HepG2 (cell line): ENCODE measurements around the gene SCGB1D2. TPM values are rescaled to one million over a fixed set of nuclear protein-coding genes. Genes with fewer than 3 reads are reported as not detected.
A peak's percentile ranks its signal among the peaks of the same experiment; 100 is the strongest.

Experiments
- ATAC-seq: fragments of 200-7000 bp; cut with Tn5 transposase; 3 replicates; pipeline ENCODE4 v1.9.1; 2020; ENCODE audit warnings: mild to moderate bottlenecking, moderate library complexity
- BruUV-seq: library from RNA; stranded (reverse); fragments of 400-500 nt; replicated peaks from 2 replicates; lab custom pipeline; 2021; lab: Mats Ljungman, UMichigan
- CTCF ChIA-PET: fragments of 300-600 bp; formaldehyde crosslinking; extraction: SDS; loops from one replicate; lab custom pipeline; 2021; ENCODE audit warnings: low total read pairs, inconsistent platforms, low intra/inter-chr PET ratio; lab: Yijun Ruan, JAX
- POLR2A ChIA-PET: fragments of 350-600 bp; sonication (Branson Sonifier 250); formaldehyde crosslinking; loops from one replicate; lab custom pipeline; 2020; ENCODE audit warnings: antibody characterized with exemption, inconsistent platforms; lab: Yijun Ruan, JAX
- DNase-seq: peaks from one replicate; pipeline ENCODE4 v3.0.0-alpha.2; 2015; ENCODE audit warnings: low spot score
- FAIRE-seq: peaks from 3 replicates; lab custom pipeline; 2011; peaks lifted over from hg19 to GRCh38; lab: Jason Lieb, UNC
- H2AFZ ChIP-seq: one replicate; pipeline ENCODE4 v1.6.1; 2011; ENCODE audit warnings: low read length, inconsistent platforms
- H3K27ac ChIP-seq: fragments of 300-600 bp; 3 replicates; pipeline ENCODE4 v1.8.0; 2011; ENCODE audit warnings: mixed run types, mild to moderate bottlenecking, mixed read lengths, low read length, inconsistent platforms; ENCODE audit not compliant: insufficient read depth; ENCODE audit errors: extremely low read length
- H3K27me3 ChIP-seq, 2 experiments: fragments of 200-600 bp in 1 of 2; 2 replicates in 1 of 2; 3 replicates in 1 of 2; pipeline versions ENCODE4 v1.6.0 to v1.8.0; 2011; ENCODE audit warnings: low read length in 2 of 2, mild to moderate bottlenecking in 2 of 2, moderate library complexity in 2 of 2, inconsistent platforms in 1 of 2; ENCODE audit not compliant: insufficient read depth in 2 of 2, control insufficient read depth in 1 of 2
- H3K36me3 ChIP-seq, 2 experiments: fragments of 200-600 bp in 1 of 2; replicated peaks in 1 of 2; 2 replicates in 1 of 2; 3 replicates in 1 of 2; pipeline versions ENCODE4 v1.5.1 to v1.8.0; 2011; ENCODE audit warnings: low read length in 2 of 2, inconsistent platforms in 1 of 2; ENCODE audit not compliant: insufficient read depth in 2 of 2, control insufficient read depth in 1 of 2
- H3K4me1 ChIP-seq: 2 replicates; pipeline ENCODE4 v1.5.1; 2012; ENCODE audit warnings: low read length, inconsistent platforms; ENCODE audit not compliant: insufficient read depth
- H3K4me2 ChIP-seq: 2 replicates; pipeline ENCODE4 v1.6.0; 2011; ENCODE audit warnings: low read depth, low read length, inconsistent platforms
- H3K4me3 ChIP-seq, 3 experiments: fragments of 200-600 bp in 1 of 3; sonication (generic), shearing (Covaris generic) in 1 of 3; replicated peaks in 1 of 3; 2 replicates each; pipeline ENCODE4 v1.5.1; 2011 to 2016; ENCODE audit warnings: low read length in 3 of 3, inconsistent platforms in 2 of 3, low read depth in 2 of 3, mild to moderate bottlenecking in 2 of 3, control low read depth in 1 of 3, mixed read lengths in 1 of 3; ENCODE audit not compliant: insufficient read depth in 1 of 3
- H3K79me2 ChIP-seq: one replicate; pipeline ENCODE4 v1.6.1; 2011; ENCODE audit warnings: low read length, inconsistent platforms; ENCODE audit not compliant: insufficient read depth
- H3K9ac ChIP-seq: 2 replicates; pipeline ENCODE4 v1.6.0; 2011; ENCODE audit warnings: mild to moderate bottlenecking, low read depth, low read length, inconsistent platforms; ENCODE audit not compliant: insufficient read depth
- H3K9me3 ChIP-seq: 2 replicates; pipeline ENCODE4 v1.5.1; 2012; ENCODE audit warnings: mild to moderate bottlenecking, low read length
- H4K20me1 ChIP-seq: 2 replicates; pipeline ENCODE4 v1.6.0; 2011; ENCODE audit warnings: inconsistent platforms, mild to moderate bottlenecking, low read length, moderate library complexity; ENCODE audit not compliant: insufficient read depth
- ARID2 ChIP-seq: sonication (generic); formaldehyde crosslinking; IDR thresholded peaks from 2 replicates; pipeline ENCODE4 v1.8.1; 2022; ENCODE audit warnings: mild to moderate bottlenecking, missing genetic modification reagents, borderline replicate concordance
- CTCF ChIP-seq: sonication (generic); formaldehyde crosslinking; IDR thresholded peaks from 2 replicates; pipeline ENCODE4 v1.5.0; 2020; ENCODE audit warnings: mild to moderate bottlenecking, missing genetic modification reagents, moderate library complexity
- KLF12 ChIP-seq: sonication (generic); formaldehyde crosslinking; IDR thresholded peaks from 2 replicates; pipeline ENCODE4 v1.4.0; 2020; ENCODE audit warnings: missing genetic modification reagents, borderline replicate concordance
- POLR2AphosphoS5 ChIP-seq: IDR thresholded peaks from 2 replicates; pipeline ENCODE4 v1.6.1; 2012; ENCODE audit warnings: low read depth, low read length
- RAD21 ChIP-seq: fragments of 450-650 bp; formaldehyde crosslinking; IDR thresholded peaks from 2 replicates; pipeline ENCODE4 v1.5.0; 2020; ENCODE audit warnings: mild to moderate bottlenecking
- SMC3 ChIP-seq: IDR thresholded peaks from 2 replicates; pipeline ENCODE4 v1.6.1; 2011; ENCODE audit warnings: low read length, improper control_type of control experiment
- STAG1 ChIP-seq: sonication (generic); formaldehyde crosslinking; IDR thresholded peaks from 2 replicates; pipeline ENCODE4 v1.4.0; 2020; ENCODE audit warnings: missing genetic modification reagents
- ZBTB8A ChIP-seq: sonication (generic); formaldehyde crosslinking; IDR thresholded peaks from 2 replicates; pipeline ENCODE4 v1.4.0; 2020; ENCODE audit warnings: mild to moderate bottlenecking, low read depth, missing genetic modification reagents, borderline replicate concordance
- ZXDC ChIP-seq: sonication (generic); formaldehyde crosslinking; IDR thresholded peaks from 2 replicates; pipeline ENCODE4 v1.5.0; 2020; ENCODE audit warnings: mild to moderate bottlenecking, missing genetic modification reagents
- WGBS: methylation state at CpG from one replicate; pipeline ENCODE4 v1.1.6; 2017; ENCODE audit warnings: low lambda C conversion rate; 5-methylcytosine and 5-hydroxymethylcytosine counted together
- in situ Hi-C: cut with HindIII; loops from 2 replicates; pipeline ENCODE4 v1.10.0; 2017; ENCODE audit warnings: low pct_unique_long_range_greater_than_20kb; ENCODE audit not compliant: extremely low pct_ligation_motif_present
- intact Hi-C: fragments of 100-400 bp; cut with micrococcal nuclease; formaldehyde crosslinking; loops from one replicate; pipeline ENCODE4 v1.10.0; 2022; ENCODE audit not compliant: unreplicated experiment
- polyA plus RNA-seq, 8 experiments: library from polyadenylated mRNA; depleted of rRNA in 3 of 8; stranded (reverse) in 7 of 8; unstranded in 1 of 8; fragments of >200 nt; fragmentation: Illumina TruSeq in 4 of 8; extraction: Trizol in 4 of 8; gene quantifications; 2 replicates each; pipeline versions ENCODE4 v1.2.1 to v1.2.3, GENCODE V29; 2011 to 2016; ENCODE audit warnings: low read depth in 4 of 8, missing spikeins in 1 of 8, mixed read lengths in 1 of 8; ENCODE audit not compliant: insufficient read depth in 1 of 8
- total RNA-seq, 5 experiments: library from RNA; depleted of rRNA; stranded (reverse); fragments of >200 nt; fragmentation: Illumina TruSeq; extraction: Trizol; gene quantifications; 2 replicates each; pipeline ENCODE4 v1.2.3, GENCODE V29; 2016; ENCODE audit warnings: low read depth in 1 of 5

Gene SCGB1D2
- total and polyA plus RNA-seq, 2 of the 13 experiments (the other 11 are each of a cell fraction or from before 2014, with no cell fraction given): not detected

DNA sequence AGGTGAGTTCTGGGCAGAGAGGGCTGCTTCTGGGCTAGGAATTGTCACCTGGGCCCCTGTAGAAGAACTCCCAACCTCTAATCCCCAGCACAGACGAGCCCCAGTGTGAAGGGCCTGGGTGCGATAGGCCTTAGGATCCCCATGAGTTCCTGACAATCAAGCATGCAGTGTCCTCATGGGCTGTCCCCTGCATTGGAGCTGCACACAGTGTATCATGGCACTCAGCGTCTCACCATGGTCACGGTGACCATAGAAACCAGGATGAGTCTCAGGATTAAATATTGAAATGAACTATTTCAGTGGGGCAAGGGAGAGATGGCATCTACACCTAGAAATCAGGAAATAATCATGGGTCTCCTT is 33.3 kb upstream of the SCGB1D2 start (continued):
- TF ChIP-seq ZXDC (CRISPR knock-in tag): no peak

DNA sequence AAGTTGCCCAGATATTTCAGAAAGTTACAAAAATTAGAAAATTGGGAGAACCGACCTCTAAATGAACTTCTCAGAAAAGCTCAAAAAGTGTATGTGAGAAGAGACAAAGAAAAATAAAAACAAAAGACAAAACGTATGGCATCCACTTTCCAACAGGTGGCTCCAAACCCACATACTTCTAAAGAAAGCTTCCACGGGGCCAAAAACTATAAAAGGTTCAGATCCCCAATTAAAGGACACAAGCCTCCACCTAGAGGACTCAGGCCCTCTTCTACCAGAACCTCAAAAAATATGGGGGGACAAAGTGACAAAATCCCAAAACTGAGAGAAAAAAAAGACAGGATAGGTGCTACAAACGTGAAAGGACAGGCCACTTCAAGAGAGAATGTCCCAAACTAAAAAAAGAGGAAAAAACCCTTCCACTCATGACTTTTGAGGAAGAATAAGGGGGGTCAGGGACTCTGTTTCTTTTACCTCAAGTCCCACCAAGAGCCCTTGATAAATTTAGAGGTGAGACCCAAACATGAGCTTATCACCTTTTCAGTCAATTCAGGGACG is 24.8 kb upstream of the SCGB1D2 start:
- intact Hi-C loops: loop anchor here (1.0 kb wide), 2 partner anchors 94 to 108 kb away; no protein-coding TSS in a partner anchor
- no peaks in the 10 kb centered on the region for H3K4me1 ChIP-seq
- FAIRE-seq: peak; percentile 73
- no peak for TF ChIP-seq ARID2 (CRISPR knock-in tag)
- peak; percentile 65 for TF ChIP-seq RAD21 (CRISPR knock-in tag)
- peak; percentile 66 for TF ChIP-seq CTCF
- peak; percentile 78 for TF ChIP-seq SMC3
- TF ChIP-seq KLF12 (CRISPR knock-in tag): no peak
- TF ChIP-seq POLR2AphosphoS5: no peak
- TF ChIP-seq STAG1 (CRISPR knock-in tag): peak; percentile 82
- TF ChIP-seq ZBTB8A: no peak
- TF ChIP-seq, all 625 proteins: peak for 4
- DNase-seq (peak; percentile 19), ATAC-seq (no peak)
- no peak overlapping the region for H2AFZ ChIP-seq
- H3K27me3 ChIP-seq: peaks cover 0 to 18% of the 10 kb centered on the region in 2 experiments; a peak in 1 of 5 replicates
- H3K4me2 ChIP-seq: no peak overlapping the region
- in situ Hi-C loops: loop anchor here (5.0 kb wide), 1 partner anchor 95 kb away; no protein-coding TSS in a partner anchor
- no peak overlapping the region for H3K9ac ChIP-seq
- no peaks in the 10 kb centered on the region for H4K20me1 ChIP-seq
- WGBS: 13% methylated on average over 5 of the region's 5 CpGs
- no peaks in the 10 kb centered on the region for H3K79me2 ChIP-seq
- BruUV-seq: no TSS peak
- ChIA-PET POLR2A (no interaction called here), CTCF (interaction anchor here (1.2 to 2.5 kb wide), 6 partner anchors 46 to 161 kb away, joined by 3 to 34 read pairs (median 4); no protein-coding TSS in a partner anchor)
- no peak overlapping the region for H3K27ac ChIP-seq
- no peak overlapping the region for H3K4me3 ChIP-seq
- peaks cover 6% of the 10 kb centered on the region; the same call in 1 of the 2 replicates for H3K9me3 ChIP-seq
- H3K36me3 ChIP-seq: no peaks in the 10 kb centered on the region
